Lower lobe of right lung (tissue), 2 donors: ENCODE measurements around the gene TSPEAR. TPM values are rescaled to one million over a fixed set of nuclear protein-coding genes. Genes with fewer than 3 reads are reported as not detected.

Source experiments
- ATAC-seq, 2 donors: fragments of 200-7000 bp; cut with Tn5 transposase; one replicate each; pipeline ENCODE4 v1.9.1; 2020 to 2022; ENCODE audit warnings: mild to moderate bottlenecking in 2 of 2, moderate library complexity in 2 of 2
- DNase-seq: peaks from one replicate; pipeline ENCODE4 v3.0.0-alpha.2; 2020
- H3K27ac ChIP-seq: fragments of 200-600 bp; one replicate; pipeline ENCODE4 v1.8.0; 2022
- H3K27me3 ChIP-seq: fragments of 200-600 bp; one replicate; pipeline ENCODE4 v1.8.0; 2022; ENCODE audit warnings: low read depth
- H3K36me3 ChIP-seq: fragments of 200-600 bp; one replicate; pipeline ENCODE4 v1.8.0; 2022; ENCODE audit warnings: mild to moderate bottlenecking
- H3K4me1 ChIP-seq: fragments of 200-600 bp; one replicate; pipeline ENCODE4 v1.8.0; 2022
- H3K4me3 ChIP-seq: fragments of 200-600 bp; one replicate; pipeline ENCODE4 v1.8.0; 2022; ENCODE audit warnings: mild to moderate bottlenecking
- H3K9me3 ChIP-seq: fragments of 200-600 bp; one replicate; pipeline ENCODE4 v1.8.0; 2022
- CTCF ChIP-seq: fragments of 200-600 bp; IDR thresholded peaks from one replicate; pipeline ENCODE4 v1.8.0; 2022; ENCODE audit warnings: antibody characterized with exemption, mild to moderate bottlenecking
- intact Hi-C: fragments of 100-400 bp; cut with DNase I; formaldehyde crosslinking; loops from one replicate; pipeline ENCODE4 v1.11.0; 2022
- total RNA-seq: library from RNA; stranded (reverse); fragmentation: NEBNext Ultra II Directional; extraction: Animal tissue kit (Norgen Biotek cat#: 25700); gene quantifications from one replicate; pipeline ENCODE4 v1.2.1, GENCODE V29; 2021
- donor health status: DM: no; HTN: yes; CAD: no; lungs with severe emphysema.

The TSPEAR gene
- total RNA-seq, 1 donor from 2014 or later = 0.27 TPM

GRCh38 chr21:44466996-44467858 is 244.1 kb downstream of the TSPEAR start:
- no peaks in the 10 kb centered on the region for H3K9me3 ChIP-seq
- no peak overlapping the region for H3K4me3 ChIP-seq
- DNase-seq = no peak
- H3K36me3 ChIP-seq = no peaks in the 10 kb centered on the region
- no peaks in the 10 kb centered on the region for H3K4me1 ChIP-seq
- intact Hi-C loops = no loop called here
- H3K27ac ChIP-seq = no peak overlapping the region
- peaks cover 4% of the 10 kb centered on the region for H3K27me3 ChIP-seq
- TF ChIP-seq CTCF = no peak
- no peak for ATAC-seq

- no peak overlapping the region for H3K27ac ChIP-seq
- DNase-seq (no peak), ATAC-seq (no peak)
- H3K4me1 ChIP-seq = no peaks in the 10 kb centered on the region
- no peak overlapping the region for H3K4me3 ChIP-seq
- TF ChIP-seq CTCF = no peak
- no peaks in the 10 kb centered on the region for H3K9me3 ChIP-seq
- peaks cover 4% of the 10 kb centered on the region for H3K27me3 ChIP-seq
- intact Hi-C loops = no loop called here
- H3K36me3 ChIP-seq = no peaks in the 10 kb centered on the region
Measured at GRCh38 chr21:44466351-44466954, 244.9 kb downstream of the TSPEAR start.

DNA sequence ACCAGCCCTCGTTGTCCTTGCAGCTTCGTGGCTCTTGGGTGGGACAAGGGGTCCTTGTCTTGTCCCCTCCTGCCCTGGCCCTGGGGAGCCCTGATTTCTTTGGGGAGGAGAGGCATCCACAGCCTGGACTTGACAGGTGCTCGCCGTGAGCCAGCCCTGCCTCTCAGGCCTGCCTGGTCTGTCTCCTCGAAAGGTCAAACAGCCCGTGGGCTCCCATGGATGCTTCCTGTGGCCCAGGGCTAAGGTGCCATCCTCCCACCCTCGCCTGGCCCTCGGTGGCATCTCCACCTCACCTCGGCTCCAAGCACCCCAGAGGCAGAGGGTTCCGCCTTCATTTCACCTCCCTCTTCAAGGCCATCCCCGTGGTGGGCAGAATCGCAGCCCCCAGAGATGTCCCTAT is 247.0 kb downstream of the TSPEAR start:
- Histone ChIP-seq H3K27me3 (peaks cover 4% of the 10 kb centered on the region), H3K27ac (no peak overlapping the region), H3K4me1 (no peaks in the 10 kb centered on the region), H3K9me3 (no peaks in the 10 kb centered on the region), H3K4me3 (no peak overlapping the region), H3K36me3 (no peaks in the 10 kb centered on the region)
- no peak for TF ChIP-seq CTCF
- no peak for DNase-seq
- ATAC-seq = no peak
- intact Hi-C loops = no loop called here

DNA sequence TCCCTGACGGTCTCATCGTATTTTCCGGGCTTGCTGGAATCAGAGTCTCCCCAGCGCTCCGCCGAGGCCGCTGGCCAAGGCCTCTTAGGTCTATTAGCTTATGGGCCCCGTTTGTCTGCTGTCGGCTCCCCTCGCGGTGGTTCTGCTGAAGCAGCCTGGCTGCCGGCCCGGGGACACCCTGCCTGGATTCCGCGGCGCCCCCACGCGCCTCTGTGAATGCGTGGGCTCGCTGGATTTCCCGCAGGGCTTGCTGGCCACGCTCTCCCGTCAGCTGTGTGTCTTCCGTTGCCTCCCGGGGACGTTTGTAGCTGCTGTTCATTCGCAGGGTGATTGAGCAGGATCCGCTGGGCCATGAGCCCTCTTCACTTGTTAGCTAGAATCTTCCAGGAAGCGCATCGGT is 247.6 kb downstream of the TSPEAR start:
- no peak overlapping the region for H3K4me3 ChIP-seq
- no peaks in the 10 kb centered on the region for H3K4me1 ChIP-seq
- no peak overlapping the region for H3K27ac ChIP-seq
- no peak for TF ChIP-seq CTCF
- ATAC-seq = no peak
- intact Hi-C loops = no loop called here
- no peaks in the 10 kb centered on the region for H3K9me3 ChIP-seq
- DNase-seq = no peak
- no peaks in the 10 kb centered on the region for H3K36me3 ChIP-seq
- peaks cover 4% of the 10 kb centered on the region for H3K27me3 ChIP-seq

DNA sequence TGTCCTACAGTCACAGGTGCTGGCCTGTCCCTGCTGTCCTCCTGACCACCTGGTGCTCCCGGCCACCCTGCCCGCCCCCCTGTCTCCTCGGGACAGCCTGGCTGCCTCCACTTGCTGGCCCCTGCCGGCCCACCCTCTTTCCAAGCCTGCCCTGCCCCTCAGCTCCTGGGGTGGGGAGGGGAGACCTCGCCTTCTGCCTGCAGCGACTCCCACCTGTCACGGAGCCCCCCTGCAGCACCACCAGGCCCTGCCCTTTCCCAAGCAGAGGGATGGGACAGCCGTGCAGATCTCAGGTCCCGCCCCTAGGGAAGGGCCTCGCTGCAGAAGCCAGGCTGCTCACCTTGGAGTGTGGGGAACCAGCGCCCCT is 248.6 kb downstream of the TSPEAR start:
- H3K27ac ChIP-seq = no peak overlapping the region
- DNase-seq = no peak
- no peak for ATAC-seq
- no peaks in the 10 kb centered on the region for H3K9me3 ChIP-seq
- H3K27me3 ChIP-seq = peaks cover 4% of the 10 kb centered on the region
- TF ChIP-seq CTCF = no peak
- H3K36me3 ChIP-seq = no peaks in the 10 kb centered on the region
- intact Hi-C loops = no loop called here
- no peak overlapping the region for H3K4me3 ChIP-seq
- no peaks in the 10 kb centered on the region for H3K4me1 ChIP-seq
